Iris pigment epithelial cell (primary cell): ENCODE measurements around the gene GALR2.
"Not testable (repeated sequence)": the region's sequence is repeated elsewhere in the genome, so short reads cannot be mapped to it uniquely, and the experiment has no call there.

Experiments used
- DNase-seq: peaks from one replicate; pipeline ENCODE4 v3.0.0-alpha.2; 2011; ENCODE audit warnings: low read depth

Gene GALR2

DNA sequence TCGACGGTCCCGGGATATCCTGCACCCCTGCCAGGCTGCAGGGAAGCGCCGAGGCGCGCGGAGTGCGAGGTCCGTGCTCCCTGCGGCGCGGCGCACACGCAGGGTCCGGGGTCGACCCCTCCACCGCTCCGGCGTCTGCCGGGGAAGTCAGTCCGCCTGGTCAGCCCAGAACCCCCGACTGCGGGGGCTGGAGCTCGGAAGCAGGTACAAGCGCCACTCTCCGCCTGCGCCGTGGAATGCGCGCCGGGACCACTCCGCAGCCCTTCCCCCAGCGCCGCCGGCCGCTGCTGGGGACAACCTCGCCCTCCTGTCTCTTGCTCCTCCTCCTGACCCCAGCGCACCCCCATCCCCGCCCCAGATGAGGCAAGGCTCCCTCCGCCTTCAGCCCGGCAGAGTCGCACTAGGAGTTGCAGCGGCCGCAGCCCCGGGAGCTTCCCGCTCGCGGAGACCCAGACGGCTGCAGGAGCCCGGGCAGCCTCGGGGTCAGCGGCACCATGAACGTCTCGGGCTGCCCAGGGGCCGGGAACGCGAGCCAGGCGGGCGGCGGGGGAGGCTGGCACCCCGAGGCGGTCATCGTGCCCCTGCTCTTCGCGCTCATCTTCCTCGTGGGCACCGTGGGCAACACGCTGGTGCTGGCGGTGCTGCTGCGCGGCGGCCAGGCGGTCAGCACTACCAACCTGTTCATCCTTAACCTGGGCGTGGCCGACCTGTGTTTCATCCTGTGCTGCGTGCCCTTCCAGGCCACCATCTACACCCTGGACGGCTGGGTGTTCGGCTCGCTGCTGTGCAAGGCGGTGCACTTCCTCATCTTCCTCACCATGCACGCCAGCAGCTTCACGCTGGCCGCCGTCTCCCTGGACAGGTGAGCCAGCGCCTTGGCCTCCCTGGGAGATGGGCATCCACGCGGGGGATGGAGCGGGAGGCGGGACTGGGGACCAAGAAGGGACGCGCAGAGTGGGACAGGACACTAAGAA, at the start of gene GALR2:
GALR2 (plus strand) TSS at position 392 of the 974 bp plus-strand sequence; CDS start at position 495, 103 bp downstream.
- DNase-seq: no peak

DNA sequence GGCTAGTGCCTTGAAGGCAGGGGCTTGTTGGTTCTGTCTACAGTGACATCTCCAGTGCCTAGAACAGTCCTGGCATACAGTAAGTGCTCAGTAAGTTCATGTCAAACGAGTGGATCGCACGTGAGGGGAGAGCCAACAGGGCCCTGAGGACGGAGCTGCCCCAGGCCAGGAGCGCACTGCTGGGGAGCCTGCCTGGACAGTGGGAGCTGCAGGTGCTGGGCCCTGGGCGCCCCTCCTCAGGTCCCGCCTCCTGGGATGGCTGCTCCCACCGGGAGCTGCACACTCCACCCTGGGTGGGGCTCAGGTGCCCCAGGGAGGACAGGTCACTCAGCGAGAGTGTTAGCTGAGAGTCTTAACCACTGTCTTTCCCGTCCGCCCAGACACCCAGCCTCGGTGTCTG, 49.3 kb upstream of the GALR2 start:
- DNase-seq: no peak

GRCh38 chr17:76026714-76027158, 47.8 kb upstream of the GALR2 start:
- no peak for DNase-seq

DNA sequence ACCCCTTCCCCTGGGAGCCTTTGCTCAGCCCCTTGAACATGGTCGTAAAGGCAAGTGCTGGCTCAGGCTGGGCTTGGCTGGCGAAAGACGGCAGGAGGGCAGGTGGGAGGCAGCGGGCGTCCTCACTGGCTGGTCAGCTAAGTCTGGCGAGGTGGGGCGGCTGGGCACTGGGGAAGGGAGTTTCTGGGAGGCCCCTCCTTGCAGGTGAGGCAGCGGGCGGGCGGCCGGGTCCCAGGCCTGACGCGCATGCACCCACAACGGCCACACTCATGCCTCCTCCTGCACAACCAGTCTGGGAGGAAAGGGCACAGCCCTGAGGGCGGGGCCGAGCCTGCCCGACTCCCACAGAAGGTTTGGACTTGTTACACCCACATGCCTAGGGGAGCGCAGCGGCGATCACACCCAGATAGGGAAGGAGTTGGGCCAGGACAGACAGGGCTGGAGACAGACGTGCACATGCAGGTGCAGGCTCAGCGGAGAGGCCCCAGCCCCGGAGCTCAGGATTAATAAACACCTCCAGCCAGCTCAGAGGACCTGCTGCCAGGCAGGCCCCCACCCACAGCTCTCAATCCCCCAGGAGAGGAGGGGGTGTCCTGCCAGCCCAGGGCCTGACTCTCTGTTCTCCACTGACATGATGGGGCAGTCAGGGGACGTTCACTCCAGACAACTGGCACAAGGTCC, 47.3 kb upstream of the GALR2 start, which contains the start of gene EVPL:
EVPL (minus strand) TSS at position 148 of the 681 bp plus-strand sequence; CDS start at position 40, 108 bp downstream.
- DNase-seq: no peak

- DNase-seq: no peak
These were observed 42.4 kb upstream of the GALR2 start for GRCh38 chr17:76032073-76032779.

DNA sequence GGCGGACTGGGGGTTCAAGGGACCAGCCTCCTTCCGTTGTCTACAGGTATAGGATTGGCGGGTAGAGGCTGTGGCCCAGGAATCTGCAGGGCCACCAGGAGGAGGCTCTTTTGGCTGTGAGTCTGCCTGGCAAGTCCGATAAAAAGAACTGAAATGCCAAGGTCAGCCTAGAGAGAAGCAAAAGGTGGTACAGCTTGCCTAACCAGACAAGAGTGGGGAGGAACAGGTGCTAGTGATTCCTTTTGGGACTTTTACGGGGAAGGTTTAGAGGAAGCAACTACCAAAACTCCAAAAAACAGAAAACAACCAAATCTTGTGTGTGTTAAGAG, 41.8 kb upstream of the GALR2 start:
- no peak for DNase-seq

DNA sequence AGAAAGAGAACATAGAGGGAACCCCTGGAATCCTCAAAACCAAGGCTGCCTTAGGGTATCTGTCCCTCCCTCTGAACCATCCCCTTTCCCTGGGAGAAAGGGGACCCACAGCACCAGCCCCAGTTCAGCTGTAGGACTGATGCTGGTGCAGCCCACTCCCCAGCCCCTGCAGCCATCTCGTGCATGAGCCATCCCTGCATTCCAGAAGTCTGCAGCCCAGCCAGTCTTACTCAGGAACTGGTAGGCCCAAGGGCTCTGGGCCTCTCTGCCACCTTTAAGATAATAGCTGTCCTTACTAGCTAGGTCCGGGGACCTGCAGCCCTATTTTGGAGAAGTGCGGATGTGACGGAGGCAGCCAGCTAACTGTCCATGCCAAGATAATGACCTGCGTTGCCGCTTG, 41.4 kb upstream of the GALR2 start:
- no peak for DNase-seq

GRCh38 chr17:76034428-76035350, 39.9 kb upstream of the GALR2 start:
- no peak for DNase-seq

DNA sequence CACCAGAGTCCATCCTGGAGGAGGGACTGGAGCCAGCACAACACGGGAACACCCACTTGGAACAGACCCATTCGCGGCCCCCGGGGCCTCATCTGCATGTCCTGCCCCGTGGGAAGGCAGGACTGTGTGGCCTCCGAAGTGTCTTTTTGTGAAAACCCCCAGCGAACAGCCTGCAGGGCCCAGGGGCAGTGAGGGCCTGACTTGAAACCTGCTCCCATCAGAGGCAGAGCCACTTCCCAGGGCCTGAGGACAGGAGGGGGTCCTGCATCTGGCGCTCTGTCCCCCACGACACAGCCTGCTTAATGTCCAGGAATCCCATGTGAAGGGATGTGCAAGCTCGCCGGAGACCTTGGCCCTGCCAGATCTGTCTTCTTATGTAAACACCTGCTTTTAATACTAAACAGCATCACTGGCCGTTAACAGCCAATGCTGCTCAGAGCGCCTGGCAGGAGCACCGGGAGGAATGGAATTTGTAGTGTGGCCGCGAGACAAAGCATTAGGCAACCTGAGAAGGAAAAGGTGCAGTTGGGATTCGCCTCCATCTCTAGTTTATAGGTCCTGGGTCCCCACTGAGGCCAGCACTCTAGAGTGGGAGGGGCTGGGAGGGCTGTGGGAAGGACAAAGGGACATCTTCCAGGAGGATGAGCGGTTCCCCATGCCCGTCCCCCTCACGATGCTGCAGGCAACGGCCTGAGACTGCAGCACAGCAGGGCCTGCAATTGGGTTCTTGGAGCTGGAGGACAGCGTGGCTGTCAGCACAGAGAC, 37.9 kb upstream of the GALR2 start:
- no peak for DNase-seq

GRCh38 chr17:76038050-76038449, 36.5 kb upstream of the GALR2 start:
- DNase-seq: no peak

- no peak for DNase-seq
These were observed 35.5 kb upstream of the GALR2 start for GRCh38 chr17:76039121-76039520.

GRCh38 chr17:76040376-76040775, 34.2 kb upstream of the GALR2 start:
- no peak for DNase-seq

GRCh38 chr17:76042868-76043267, 31.7 kb upstream of the GALR2 start:
- DNase-seq: not testable (repeated sequence)

- not testable (repeated sequence) for DNase-seq
These were observed 30.0 kb upstream of the GALR2 start for GRCh38 chr17:76044475-76045007.

- peak; percentile 52 for DNase-seq
These were observed 28.5 kb upstream of the GALR2 start for GRCh38 chr17:76046064-76046463.

DNA sequence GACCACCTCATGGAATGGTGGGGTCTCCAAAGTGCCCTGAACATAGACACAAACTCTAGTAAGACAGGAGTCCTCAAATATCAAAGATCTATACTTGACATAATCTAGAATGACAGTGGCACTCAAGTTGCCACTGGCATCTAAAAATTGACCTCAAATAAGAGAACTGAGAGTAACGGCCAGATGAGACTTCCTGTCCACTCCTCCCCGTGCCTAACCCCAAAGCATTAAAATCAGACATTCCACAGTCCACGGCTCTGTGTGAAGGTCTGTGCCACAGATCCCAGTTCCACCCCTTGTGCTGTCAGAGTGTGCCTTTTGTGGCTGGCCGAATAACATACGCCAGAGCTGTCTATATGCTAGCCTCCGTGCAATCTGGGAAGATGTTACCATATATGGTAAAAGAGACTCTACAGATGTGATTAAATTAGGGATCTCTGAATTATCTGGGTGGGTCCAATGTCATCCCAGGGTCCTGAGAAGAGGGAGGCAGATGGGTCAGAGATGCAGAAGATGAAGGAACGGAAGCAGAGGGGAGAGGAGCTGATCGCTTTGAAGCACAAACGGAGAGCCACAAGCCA, 26.5 kb upstream of the GALR2 start:
- peak; percentile 40 for DNase-seq

- peak; percentile 87 for DNase-seq
These were observed 25.9 kb upstream of the GALR2 start for GRCh38 chr17:76048711-76049110.

- no peak for DNase-seq
These were observed 25.3 kb upstream of the GALR2 start for GRCh38 chr17:76049239-76049638.

GRCh38 chr17:76049836-76050537, 24.6 kb upstream of the GALR2 start:
- DNase-seq: no peak
